Bronchial epithelial cell (primary cell): ENCODE data around the gene EXD1. TPM values are rescaled to one million over a fixed set of nuclear protein-coding genes. Genes with fewer than 3 reads are reported as not detected.

Experiments
- total RNA-seq: library from RNA; depleted of rRNA; stranded (reverse); fragments of >200 nt; gene quantifications from 2 replicates; pipeline ENCODE4 v1.2.1, GENCODE V29; 2014

The EXD1 gene
- total RNA-seq, 1 donor from 2014 or later, result under 0.01 TPM

Other genes with a start within 250 kb of the EXD1 start
- gene INO80, start 114.5 kb downstream of the EXD1 start, total RNA-seq, result 18.1 and 23.7 TPM in 2 replicates
- gene CHP1, start 511 bp upstream of the EXD1 start, total RNA-seq, result 63.6 and 75.8 TPM in 2 replicates
- 0.26 and 0.38 TPM in 2 replicates for gene OIP5, start 101.8 kb upstream of the EXD1 start, total RNA-seq
- 3.7 and 4.1 TPM in 2 replicates for gene NUSAP1, start 102.1 kb upstream of the EXD1 start, total RNA-seq
- gene NDUFAF1, start 171.7 kb upstream of the EXD1 start, total RNA-seq, result 23.8 and 28.2 TPM in 2 replicates
- 7.6 and 13.8 TPM in 2 replicates for gene RTF1, start 186.3 kb upstream of the EXD1 start, total RNA-seq